MCF 10A (cell line): Measurements from ENCODE around the gene MTFR1L. TPM values are rescaled to one million over a fixed set of nuclear protein-coding genes. Genes with fewer than 3 reads are reported as not detected.
A peak's percentile ranks its signal among the peaks of the same experiment; 100 is the strongest.

Source experiments
- BruUV-seq: library from RNA; stranded (reverse); fragments of 400-500 nt; replicated peaks from 2 replicates; lab custom pipeline; 2021; lab: Mats Ljungman, UMichigan
- CTCF ChIA-PET: fragments of 300-600 bp; sonication (Branson Sonifier 250); formaldehyde crosslinking; extraction: SDS; loops from one replicate; lab custom pipeline; 2021; ENCODE audit warnings: antibody characterized with exemption, inconsistent platforms; lab: Yijun Ruan, JAX
- POLR2A ChIA-PET: fragments of 300-600, 350-650 bp; sonication (Branson Sonifier 250); formaldehyde crosslinking; extraction: SDS; loops from one replicate; lab custom pipeline; 2020; ENCODE audit warnings: antibody characterized with exemption, inconsistent platforms; lab: Yijun Ruan, JAX
- DNase-seq: peaks from one replicate; pipeline ENCODE4 v3.0.0-alpha.2; 2018; ENCODE audit not compliant: unreplicated experiment
- H3K27ac Mint-ChIP-seq: one replicate; pipeline ENCODE4 v1.8.0; 2022; ENCODE audit warnings: mild to moderate bottlenecking, low read depth, mixed read lengths; ENCODE audit not compliant: unreplicated experiment
- H3K27me3 Mint-ChIP-seq: one replicate; pipeline ENCODE4 v1.8.0; 2022; ENCODE audit warnings: mixed read lengths; ENCODE audit not compliant: insufficient read depth, unreplicated experiment
- H3K36me3 Mint-ChIP-seq: one replicate; pipeline ENCODE4 v1.8.0; 2022; ENCODE audit warnings: mild to moderate bottlenecking, moderate library complexity, mixed read lengths; ENCODE audit not compliant: insufficient read depth, unreplicated experiment
- H3K4me1 Mint-ChIP-seq: one replicate; pipeline ENCODE4 v1.8.0; 2022; ENCODE audit warnings: mixed read lengths; ENCODE audit not compliant: insufficient read depth, unreplicated experiment
- H3K4me3 Mint-ChIP-seq: one replicate; pipeline ENCODE4 v1.8.0; 2022; ENCODE audit warnings: mild to moderate bottlenecking, moderate library complexity, mixed read lengths; ENCODE audit not compliant: unreplicated experiment
- H3K9me3 Mint-ChIP-seq: one replicate; pipeline ENCODE4 v1.8.0; 2022; ENCODE audit warnings: mixed read lengths; ENCODE audit not compliant: unreplicated experiment
- CTCF ChIP-seq: fragments of 200-600 bp; IDR thresholded peaks from one replicate; pipeline ENCODE4 v1.8.0; 2022; ENCODE audit warnings: antibody characterized with exemption, mild to moderate bottlenecking; ENCODE audit not compliant: unreplicated experiment
- intact Hi-C: fragments of 100-400 bp; cut with micrococcal nuclease; formaldehyde crosslinking; loops from 2 replicates; pipeline ENCODE4 v1.14.1; 2022
- total RNA-seq: library from RNA; stranded (reverse); gene quantifications from 2 replicates; pipeline ENCODE4 v1.2.3, GENCODE V29; 2022

Gene MTFR1L
- total RNA-seq, 1 experiment from 2014 or later, result 39.3 TPM

GRCh38 chr1:25821630-25822091, 1.9 kb downstream of the MTFR1L start:
- BruUV-seq, result no TSS peak
- no peak for TF ChIP-seq CTCF
- Mint-ChIP-seq H3K4me1 (peaks cover 33% of the 10 kb centered on the region), H3K36me3 (peaks cover 11% of the 10 kb centered on the region), H3K27me3 (no peaks in the 10 kb centered on the region), H3K4me3 (peak overlapping the region; percentile 79), H3K27ac (peak overlapping the region; percentile 89), H3K9me3 (no peaks in the 10 kb centered on the region)
- CTCF ChIA-PET, result interaction anchor here (0.9 to 1.3 kb wide), 3 partner anchors 10 to 15 kb away, joined by 3 to 5 read pairs (median 3); no protein-coding TSS in a partner anchor
- peak; percentile 36 for DNase-seq
- POLR2A ChIA-PET, result interaction anchor here (1.0 to 4.9 kb wide), 8 partner anchors 9 to 176 kb away, joined by 3 to 46 read pairs (median 14); partner anchors contain the start of genes PAFAH2 and STMN1
- intact Hi-C loops, result loop anchor here (2.0 to 5.0 kb wide), 3 partner anchors 37 to 176 kb away; partner anchors contain the start of genes AUNIP and PAFAH2

GRCh38 chr1:25825605-25826004, 5.9 kb downstream of the MTFR1L start:
- no peak overlapping the region for H3K27ac Mint-ChIP-seq
- POLR2A ChIA-PET, result interaction anchor here (1.0 kb wide), 1 partner anchor 77 kb away, joined by 3 read pairs; no protein-coding TSS in a partner anchor
- no TSS peak for BruUV-seq
- peaks cover 22% of the 10 kb centered on the region for H3K4me1 Mint-ChIP-seq
- DNase-seq, result no peak
- TF ChIP-seq CTCF, result no peak
- no peaks in the 10 kb centered on the region for H3K9me3 Mint-ChIP-seq
- CTCF ChIA-PET, result interaction anchor here (0.7 to 1.1 kb wide), 3 partner anchors 209 to 705 kb away, joined by 3 read pairs; no protein-coding TSS in a partner anchor
- peaks cover 50% of the 10 kb centered on the region for H3K36me3 Mint-ChIP-seq
- H3K27me3 Mint-ChIP-seq, result no peaks in the 10 kb centered on the region
- H3K4me3 Mint-ChIP-seq, result no peak overlapping the region
- intact Hi-C loops, result no loop called here

- POLR2A ChIA-PET, result no interaction called here
- H3K27me3 Mint-ChIP-seq, result no peaks in the 10 kb centered on the region
- no peaks in the 10 kb centered on the region for H3K9me3 Mint-ChIP-seq
- no peak overlapping the region for H3K4me3 Mint-ChIP-seq
- no peak for DNase-seq
- H3K36me3 Mint-ChIP-seq, result peaks cover 60% of the 10 kb centered on the region
- H3K4me1 Mint-ChIP-seq, result peaks cover 14% of the 10 kb centered on the region
- intact Hi-C loops, result no loop called here
- BruUV-seq, result no TSS peak
- no peak overlapping the region for H3K27ac Mint-ChIP-seq
- TF ChIP-seq CTCF, result no peak
- CTCF ChIA-PET, result interaction anchor here (0.6 to 1.1 kb wide), 3 partner anchors 13 to 704 kb away, joined by 3 read pairs; no protein-coding TSS in a partner anchor
These were observed 6.8 kb downstream of the MTFR1L start for GRCh38 chr1:25826571-25826970.

- ChIA-PET CTCF (interaction anchor here (0.6 kb wide), 1 partner anchor 32 kb away, joined by 4 read pairs; no protein-coding TSS in a partner anchor), POLR2A (interaction anchor here (0.9 to 5.0 kb wide), 2 partner anchors 8 to 15 kb away, joined by 3 to 46 read pairs; partner anchors contain the start of gene MTFR1L)
- no peak overlapping the region for H3K4me3 Mint-ChIP-seq
- H3K27me3 Mint-ChIP-seq, result no peaks in the 10 kb centered on the region
- H3K27ac Mint-ChIP-seq, result no peak overlapping the region
- intact Hi-C loops, result no loop called here
- no peak for DNase-seq
- peaks cover 79% of the 10 kb centered on the region for H3K36me3 Mint-ChIP-seq
- TF ChIP-seq CTCF, result no peak
- no peaks in the 10 kb centered on the region for H3K9me3 Mint-ChIP-seq
- peaks cover 5% of the 10 kb centered on the region for H3K4me1 Mint-ChIP-seq
- BruUV-seq, result no TSS peak
These were observed 8.7 kb downstream of the MTFR1L start for GRCh38 chr1:25828491-25828890.
